PC-3 (cell line): ENCODE results near the gene HSPA9. TPM values are rescaled to one million over a fixed set of nuclear protein-coding genes. Genes with fewer than 3 reads are reported as not detected.
"Not testable (repeated sequence)": the region's sequence is repeated elsewhere in the genome, so short reads cannot be mapped to it uniquely, and the experiment has no call there.

ENCODE experiments used
- ATAC-seq: fragments of 200-7000 bp; cut with Tn5 transposase; 2 replicates; pipeline ENCODE4 v1.9.1; 2020; ENCODE audit warnings: mild to moderate bottlenecking, moderate library complexity
- BruUV-seq: library from RNA; stranded (reverse); fragments of 400-500 nt; replicated peaks from 2 replicates; lab custom pipeline; 2021; lab: Mats Ljungman, UMichigan
- CTCF ChIA-PET: fragments of 300-600 bp; sonication (Branson Sonifier 250); formaldehyde crosslinking; loops from one replicate; lab custom pipeline; 2022; ENCODE audit warnings: antibody characterized with exemption; lab: Charles Lee
- POLR2A ChIA-PET: fragments of 300-600 bp; sonication (Branson Sonifier 250); formaldehyde crosslinking; loops from one replicate; lab custom pipeline; 2022; ENCODE audit warnings: antibody characterized with exemption; ENCODE audit not compliant: unreplicated experiment; lab: Charles Lee
- DNase-seq: peaks from one replicate; pipeline ENCODE4 v3.0.0-alpha.2; 2015
- H2AFZ ChIP-seq: fragments of 300-600 bp; sonication (generic); 2 replicates; pipeline ENCODE4 v1.6.0; 2016; ENCODE audit warnings: antibody characterized with exemption, low read length
- H3F3A ChIP-seq: fragments of 300-600 bp; sonication (generic); one replicate; pipeline ENCODE4 v1.6.0; 2017; ENCODE audit warnings: antibody characterized with exemption, low read length, control low read depth, mild to moderate bottlenecking; ENCODE audit not compliant: unreplicated experiment
- H3K27ac ChIP-seq: fragments of 300-600 bp; sonication (generic); 2 replicates; pipeline ENCODE4 v1.5.1; 2016; ENCODE audit warnings: mild to moderate bottlenecking, low read length
- H3K27me3 ChIP-seq: fragments of 300-600 bp; sonication (generic); 2 replicates; pipeline ENCODE4 v1.6.1; 2016; ENCODE audit warnings: low read length, mixed read lengths
- H3K36me3 ChIP-seq: fragments of 300-600 bp; sonication (generic); 2 replicates; pipeline ENCODE4 v1.6.1; 2016; ENCODE audit warnings: low read depth, mixed run types, low read length, mixed read lengths
- H3K4me1 ChIP-seq: fragments of 300-600 bp; sonication (generic); 2 replicates; pipeline ENCODE4 v1.5.1; 2016; ENCODE audit warnings: low read length; ENCODE audit not compliant: insufficient read depth
- H3K4me2 ChIP-seq: fragments of 300-600 bp; sonication (generic); 2 replicates; pipeline ENCODE4 v1.6.0; 2016; ENCODE audit warnings: low read length
- H3K4me3 ChIP-seq: fragments of 300-600 bp; sonication (generic); 2 replicates; pipeline ENCODE4 v1.5.1; 2016; ENCODE audit warnings: mild to moderate bottlenecking, low read length, mixed read lengths
- H3K79me2 ChIP-seq: fragments of 300-600 bp; sonication (generic); 2 replicates; pipeline ENCODE4 v1.6.1; 2017; ENCODE audit warnings: low read length, mixed read lengths
- H3K9ac ChIP-seq: fragments of 300-600 bp; sonication (generic); 2 replicates; pipeline ENCODE4 v1.6.0; 2016; ENCODE audit warnings: mild to moderate bottlenecking, low read length
- H3K9me2 ChIP-seq: fragments of 300-600 bp; sonication (generic); replicated peaks from 2 replicates; pipeline ENCODE4 v1.6.1; 2016; ENCODE audit warnings: mixed run types, low read length, mixed read lengths
- H3K9me3 ChIP-seq: fragments of 300-600 bp; sonication (generic); 2 replicates; pipeline ENCODE4 v1.6.1; 2016; ENCODE audit warnings: low read length, mixed read lengths
- H4K20me1 ChIP-seq: fragments of 300-600 bp; sonication (generic); 2 replicates; pipeline ENCODE4 v1.6.1; 2016; ENCODE audit warnings: low read length, mixed read lengths
- CTCF ChIP-seq: fragments of 300-600 bp; sonication (generic); conservative IDR thresholded peaks from 2 replicates; pipeline ENCODE4 v1.5.1; 2017; ENCODE audit warnings: antibody characterized with exemption, low read depth, mild to moderate bottlenecking, low read length
- EZH2 ChIP-seq: fragments of 300-600 bp; sonication (generic); IDR thresholded peaks from one replicate; pipeline ENCODE4 v1.6.1; 2017; ENCODE audit warnings: antibody characterized with exemption, mild to moderate bottlenecking, low read length; ENCODE audit not compliant: unreplicated experiment
- EZH2phosphoT487 ChIP-seq: fragments of 300-600 bp; sonication (generic); IDR thresholded peaks from 2 replicates; pipeline ENCODE4 v1.6.1; 2018; ENCODE audit warnings: mild to moderate bottlenecking, antibody characterized with exemption, low read length, borderline replicate concordance
- intact Hi-C: fragments of 100-400 bp; cut with micrococcal nuclease; formaldehyde crosslinking; loops from 2 replicates; pipeline ENCODE4 v1.9.0; 2023
- total RNA-seq: library from RNA; depleted of rRNA; stranded (reverse); fragments of >200 nt; gene quantifications from 2 replicates; pipeline ENCODE4 v1.2.3, GENCODE V29; 2014

Gene HSPA9
- total RNA-seq, 1 experiment from 2014 or later, result 432 TPM

GRCh38 chr5:138515556-138516245 lies 59.5 kb downstream of the HSPA9 start:
- Histone ChIP-seq H2AFZ (no peak overlapping the region), H3K79me2 (peaks cover 22% of the 10 kb centered on the region), H3K9me3 (no peaks in the 10 kb centered on the region), H3K36me3 (peaks cover 52% of the 10 kb centered on the region), H3K4me2 (no peak overlapping the region), H3K9me2 (no peaks in the 10 kb centered on the region), H4K20me1 (0 out of 2 replicates have a peak, but pooled peaks cover 8% of the 10 kb centered on the region), H3F3A (no peaks in the 10 kb centered on the region), H3K4me3 (no peak overlapping the region), H3K27me3 (no peaks in the 10 kb centered on the region), H3K9ac (no peak overlapping the region), H3K27ac (no peak overlapping the region), H3K4me1 (no peaks in the 10 kb centered on the region)
- intact Hi-C loops, result no loop called here
- TF ChIP-seq EZH2, result no peak
- no peak for TF ChIP-seq EZH2phosphoT487
- TF ChIP-seq CTCF, result no peak
- no peak for DNase-seq
- CTCF ChIA-PET, result no interaction called here
- POLR2A ChIA-PET, result no interaction called here
- no TSS peak for BruUV-seq
- no peak for ATAC-seq

GRCh38 chr5:138514021-138514420 lies 61.2 kb downstream of the HSPA9 start:
- no peak overlapping the region for H3K4me3 ChIP-seq
- POLR2A ChIA-PET, result no interaction called here
- BruUV-seq, result no TSS peak
- H3K9me2 ChIP-seq, result no peaks in the 10 kb centered on the region
- no peak overlapping the region for H3K27ac ChIP-seq
- ATAC-seq (no peak), DNase-seq (no peak)
- H2AFZ ChIP-seq, result no peak overlapping the region
- 0 out of 2 replicates have a peak, but pooled peaks cover 6% of the 10 kb centered on the region for H4K20me1 ChIP-seq
- CTCF ChIA-PET, result no interaction called here
- H3K27me3 ChIP-seq, result no peaks in the 10 kb centered on the region
- peaks cover 8% of the 10 kb centered on the region for H3K79me2 ChIP-seq
- no peaks in the 10 kb centered on the region for H3K9me3 ChIP-seq
- H3K36me3 ChIP-seq, result peaks cover 56% of the 10 kb centered on the region
- no peak for TF ChIP-seq EZH2
- no peak for TF ChIP-seq EZH2phosphoT487
- no peak for TF ChIP-seq CTCF
- no peaks in the 10 kb centered on the region for H3K4me1 ChIP-seq
- H3K4me2 ChIP-seq, result no peak overlapping the region
- H3K9ac ChIP-seq, result no peak overlapping the region
- H3F3A ChIP-seq, result no peaks in the 10 kb centered on the region
- intact Hi-C loops, result no loop called here

GRCh38 chr5:138508958-138509357 lies 66.2 kb downstream of the HSPA9 start:
- H4K20me1 ChIP-seq, result no peaks in the 10 kb centered on the region
- H3K79me2 ChIP-seq, result no peaks in the 10 kb centered on the region
- H3K27me3 ChIP-seq, result no peaks in the 10 kb centered on the region
- H3K9ac ChIP-seq, result no peak overlapping the region
- POLR2A ChIA-PET, result no interaction called here
- no peak for ATAC-seq
- no peak for DNase-seq
- H3K4me2 ChIP-seq, result no peak overlapping the region
- H3K4me1 ChIP-seq, result no peaks in the 10 kb centered on the region
- H3K4me3 ChIP-seq, result no peak overlapping the region
- no peaks in the 10 kb centered on the region for H3K9me3 ChIP-seq
- no peak overlapping the region for H2AFZ ChIP-seq
- no peak for TF ChIP-seq EZH2
- TF ChIP-seq CTCF, result no peak
- no peak overlapping the region for H3K27ac ChIP-seq
- no TSS peak for BruUV-seq
- CTCF ChIA-PET, result no interaction called here
- peaks cover 30% of the 10 kb centered on the region for H3K36me3 ChIP-seq
- intact Hi-C loops, result no loop called here
- no peaks in the 10 kb centered on the region for H3K9me2 ChIP-seq
- no peaks in the 10 kb centered on the region for H3F3A ChIP-seq

- H4K20me1 ChIP-seq, H3K9me2 ChIP-seq, H3K27ac ChIP-seq, H3K27me3 ChIP-seq, H3K9me3 ChIP-seq, DNase-seq, POLR2A ChIA-PET, H3K4me1 ChIP-seq, H3K9ac ChIP-seq, ATAC-seq, intact Hi-C loops, H3F3A ChIP-seq, H3K4me3 ChIP-seq, H3K79me2 ChIP-seq, CTCF ChIA-PET, H3K4me2 ChIP-seq, H2AFZ ChIP-seq: not testable (repeated sequence)
- TSS peak; percentile 25 for BruUV-seq
- H3K36me3 ChIP-seq, result peaks cover 21% of the 10 kb centered on the region
These were observed 67.7 kb downstream of the HSPA9 start for GRCh38 chr5:138507485-138507884.
